Left forelimb (tissue), 1 donor: Measurements from ENCODE around the gene FYTTD1.

ENCODE experiments used
- DNase-seq: peaks from one replicate; pipeline ENCODE4 v3.0.0-alpha.2; 2018; ENCODE audit warnings: low spot score

The FYTTD1 gene

GRCh38 chr3:197791892-197792647, 42.4 kb downstream of the FYTTD1 start:
- no peak for DNase-seq

- no peak for DNase-seq
These were observed 43.6 kb downstream of the FYTTD1 start for GRCh38 chr3:197793247-197793646.

- DNase-seq: no peak
These were observed 44.4 kb downstream of the FYTTD1 start for GRCh38 chr3:197794115-197794514.

GRCh38 chr3:197795200-197795599, 45.5 kb downstream of the FYTTD1 start:
- DNase-seq: no peak

GRCh38 chr3:197796087-197796486, 46.4 kb downstream of the FYTTD1 start:
- no peak for DNase-seq

- no peak for DNase-seq
These were observed 49.2 kb downstream of the FYTTD1 start for GRCh38 chr3:197798863-197799262.

GRCh38 chr3:197800379-197800778, 50.7 kb downstream of the FYTTD1 start:
- no peak for DNase-seq

- DNase-seq: no peak
These were observed 52.5 kb downstream of the FYTTD1 start for GRCh38 chr3:197801891-197802778.

- no peak for DNase-seq
These were observed 53.2 kb downstream of the FYTTD1 start for GRCh38 chr3:197802779-197803459.

GRCh38 chr3:197804511-197804910, 54.8 kb downstream of the FYTTD1 start:
- no peak for DNase-seq

GRCh38 chr3:197807969-197808587, 58.4 kb downstream of the FYTTD1 start:
- no peak for DNase-seq

GRCh38 chr3:197809356-197810020, 59.8 kb downstream of the FYTTD1 start:
- DNase-seq: no peak

- no peak for DNase-seq
These were observed 61.2 kb downstream of the FYTTD1 start for GRCh38 chr3:197810901-197811300.

- no peak for DNase-seq
These were observed 61.7 kb downstream of the FYTTD1 start for GRCh38 chr3:197811343-197811742.

- DNase-seq: no peak
These were observed 64.7 kb downstream of the FYTTD1 start for GRCh38 chr3:197814372-197814771.

- DNase-seq: no peak
These were observed 71.1 kb downstream of the FYTTD1 start for GRCh38 chr3:197820550-197821335.

- no peak for DNase-seq
These were observed 79.8 kb downstream of the FYTTD1 start for GRCh38 chr3:197829397-197830045.

- DNase-seq: no peak
These were observed 80.8 kb downstream of the FYTTD1 start for GRCh38 chr3:197830308-197830966.

- DNase-seq: no peak
These were observed 81.3 kb downstream of the FYTTD1 start for GRCh38 chr3:197830967-197831313.
